Kidney capillary endothelial cell (primary cell): ENCODE results near the gene ALOX5.
"Not testable (repeated sequence)": the region's sequence is repeated elsewhere in the genome, so short reads cannot be mapped to it uniquely, and the experiment has no call there.

Experiments used
- DNase-seq: peaks from one replicate; pipeline ENCODE4 v3.0.0-alpha.2; 2018; ENCODE audit warnings: low spot score

Gene ALOX5

GRCh38 chr10:45404770-45405120 lies 30.7 kb downstream of the ALOX5 start:
- no peak for DNase-seq

DNA sequence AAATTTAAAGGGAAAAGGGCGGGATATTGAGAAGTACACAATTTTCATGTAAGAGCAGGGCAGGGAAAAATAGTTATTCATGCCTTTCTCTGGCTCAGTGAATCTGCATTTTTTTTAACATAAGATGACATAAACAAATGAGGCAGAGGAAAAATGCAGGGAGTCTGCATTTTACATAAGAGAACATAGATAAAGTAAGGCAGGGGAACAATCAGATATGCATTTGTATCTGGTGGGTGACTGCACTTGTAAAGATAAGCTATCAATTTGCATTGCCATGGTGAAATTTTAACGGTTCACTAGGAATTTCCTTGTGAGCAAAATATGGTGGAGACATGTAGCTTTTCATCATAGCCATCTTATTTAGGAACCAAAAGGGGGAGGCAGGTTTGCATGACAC lies 33.5 kb downstream of the ALOX5 start:
- DNase-seq, result no peak

- DNase-seq, result no peak
These were observed 34.7 kb downstream of the ALOX5 start for GRCh38 chr10:45408421-45409319.

- not testable (repeated sequence) for DNase-seq
These were observed 35.3 kb downstream of the ALOX5 start for GRCh38 chr10:45409347-45409746.

- DNase-seq, result no peak
These were observed 35.8 kb downstream of the ALOX5 start for GRCh38 chr10:45409782-45410181.

- no peak for DNase-seq
These were observed 36.4 kb downstream of the ALOX5 start for GRCh38 chr10:45410489-45410806.

GRCh38 chr10:45410807-45411606 lies 37.0 kb downstream of the ALOX5 start:
- DNase-seq, result no peak

DNA sequence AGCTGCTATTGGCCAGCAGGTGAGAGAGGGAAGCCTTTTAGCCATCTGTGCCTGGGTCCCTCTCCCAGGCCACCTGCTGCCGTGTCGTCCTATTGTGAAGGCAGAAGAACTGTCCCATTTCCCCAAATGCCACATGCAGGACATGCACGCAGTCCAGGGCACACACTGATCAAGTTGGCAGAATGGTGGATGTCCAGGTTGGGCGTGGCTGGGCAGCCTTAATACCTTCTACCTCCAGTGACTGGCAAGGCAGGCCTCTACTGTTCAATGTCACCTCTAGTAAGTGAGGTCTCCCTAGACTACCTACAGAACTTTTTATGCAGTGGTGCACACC lies 37.6 kb downstream of the ALOX5 start:
- no peak for DNase-seq

DNA sequence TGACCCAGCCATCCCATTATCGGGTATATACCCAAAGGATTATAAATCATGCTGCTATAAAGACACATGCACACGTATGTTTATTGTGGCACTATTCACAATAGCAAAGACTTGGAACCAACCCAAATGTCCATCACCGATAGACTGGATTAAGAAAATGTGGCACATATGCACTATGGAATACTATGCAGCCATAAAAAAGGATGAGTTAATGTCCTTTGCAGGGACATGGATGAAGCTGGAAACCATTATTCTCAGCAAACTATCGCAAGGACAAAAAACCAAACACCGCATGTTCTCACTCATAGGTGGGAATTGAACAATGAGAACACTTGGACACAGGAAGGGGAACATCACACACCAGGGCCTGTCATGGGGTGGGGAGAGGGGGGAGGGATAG lies 41.0 kb downstream of the ALOX5 start:
- not testable (repeated sequence) for DNase-seq

DNA sequence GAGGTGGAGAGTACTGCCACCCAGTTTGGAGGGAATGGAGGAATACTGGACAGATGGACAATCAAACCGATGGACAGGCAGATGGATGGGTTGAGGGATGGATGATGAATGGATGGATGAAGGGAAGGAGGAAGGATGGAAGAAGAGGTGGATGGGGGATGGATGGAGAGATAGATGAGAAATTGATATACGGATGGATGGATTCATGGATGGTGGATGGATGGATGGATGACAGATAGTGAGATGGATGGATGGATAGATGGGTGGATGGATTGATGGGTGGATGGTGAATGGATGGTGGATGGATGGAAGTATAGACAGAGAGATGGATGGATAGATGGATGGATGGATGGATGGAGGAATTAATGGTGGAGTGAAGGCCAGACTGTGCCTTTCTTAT lies 42.6 kb downstream of the ALOX5 start:
- no peak for DNase-seq

DNA sequence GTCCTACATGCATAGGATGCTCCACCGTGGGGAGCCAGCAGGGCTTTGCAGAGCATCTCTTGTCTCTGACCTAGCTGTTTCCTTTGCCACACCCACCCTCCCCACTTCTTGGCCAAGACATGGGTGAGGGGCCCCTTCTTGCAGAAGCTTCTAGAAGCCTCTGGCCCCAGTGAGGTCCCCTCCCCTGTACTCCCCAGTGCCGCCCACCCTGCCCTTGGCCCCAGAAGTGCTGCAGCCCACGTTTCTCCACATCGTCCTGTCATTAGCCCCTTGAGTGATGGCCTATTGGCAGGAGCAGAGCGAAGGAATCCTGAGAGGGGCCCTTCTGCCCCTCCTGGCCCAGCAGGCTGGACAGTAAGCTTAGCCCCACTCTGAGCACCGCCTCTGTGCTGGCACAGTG lies 43.7 kb downstream of the ALOX5 start:
- no peak for DNase-seq

- no peak for DNase-seq
These were observed 44.4 kb downstream of the ALOX5 start for GRCh38 chr10:45418417-45418848.

DNA sequence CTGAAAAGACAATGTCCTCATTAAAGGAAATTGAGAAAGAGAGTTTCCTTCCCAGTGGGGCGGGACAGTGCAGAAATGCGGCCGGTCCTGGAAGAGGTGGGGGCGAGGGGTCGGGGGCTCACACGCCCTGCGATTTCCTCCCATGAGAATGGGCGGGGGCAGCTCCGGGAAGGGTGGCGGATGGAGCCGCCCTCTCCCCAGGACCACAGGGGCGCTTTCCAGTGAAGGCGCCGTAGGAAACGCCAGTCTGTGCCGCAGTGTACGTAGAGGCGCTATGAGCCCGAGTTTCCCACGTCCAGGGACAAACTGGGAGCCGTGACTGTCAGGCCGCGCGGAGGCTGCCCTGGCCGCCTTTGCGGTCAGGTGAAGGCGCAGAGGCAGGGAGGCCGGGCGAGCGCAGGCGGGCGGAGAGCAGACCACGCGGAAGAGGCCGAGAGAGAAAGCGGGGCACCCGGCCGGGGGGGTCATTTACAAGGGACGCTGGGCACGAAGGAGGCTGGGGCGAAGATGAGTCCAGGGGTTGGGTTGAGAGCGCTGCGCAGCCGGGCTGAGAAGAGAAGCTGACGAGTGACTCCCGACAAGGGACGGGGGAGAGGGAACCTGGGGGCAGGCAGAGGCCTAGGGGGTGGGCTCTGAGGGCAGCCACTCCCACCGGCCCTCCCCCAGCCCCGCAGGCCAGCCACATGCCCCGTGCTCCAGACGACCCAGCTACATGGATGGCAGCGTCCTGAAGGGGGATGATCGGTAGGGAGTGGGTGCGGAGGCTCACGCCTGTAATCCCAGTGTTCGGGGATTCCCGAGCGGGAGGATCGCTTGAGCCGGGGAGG lies 45.0 kb downstream of the ALOX5 start:
- no peak for DNase-seq

DNA sequence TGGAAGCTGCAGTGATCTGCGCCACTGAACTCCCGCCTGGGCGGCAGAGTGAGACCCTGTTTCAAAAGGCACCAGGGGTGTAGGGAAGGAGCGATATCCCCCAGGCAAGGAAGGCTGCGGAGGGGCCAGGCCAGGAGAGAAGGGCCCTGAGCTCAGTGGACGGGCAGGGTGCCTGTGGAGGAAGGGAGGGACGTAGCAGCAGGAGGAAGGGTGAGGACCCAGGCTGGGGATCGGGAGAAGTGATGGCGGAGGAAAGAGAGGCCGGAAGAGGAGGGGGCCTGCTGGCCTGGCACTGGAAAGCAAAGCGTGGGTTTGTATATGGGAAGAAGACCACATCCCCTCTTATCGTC lies 45.6 kb downstream of the ALOX5 start:
- no peak for DNase-seq

GRCh38 chr10:45420453-45421192 lies 46.6 kb downstream of the ALOX5 start:
- DNase-seq, result peak; percentile 16

- no peak for DNase-seq
These were observed 47.4 kb downstream of the ALOX5 start for GRCh38 chr10:45421221-45422097.

GRCh38 chr10:45422207-45422865 lies 48.3 kb downstream of the ALOX5 start:
- DNase-seq, result no peak

DNA sequence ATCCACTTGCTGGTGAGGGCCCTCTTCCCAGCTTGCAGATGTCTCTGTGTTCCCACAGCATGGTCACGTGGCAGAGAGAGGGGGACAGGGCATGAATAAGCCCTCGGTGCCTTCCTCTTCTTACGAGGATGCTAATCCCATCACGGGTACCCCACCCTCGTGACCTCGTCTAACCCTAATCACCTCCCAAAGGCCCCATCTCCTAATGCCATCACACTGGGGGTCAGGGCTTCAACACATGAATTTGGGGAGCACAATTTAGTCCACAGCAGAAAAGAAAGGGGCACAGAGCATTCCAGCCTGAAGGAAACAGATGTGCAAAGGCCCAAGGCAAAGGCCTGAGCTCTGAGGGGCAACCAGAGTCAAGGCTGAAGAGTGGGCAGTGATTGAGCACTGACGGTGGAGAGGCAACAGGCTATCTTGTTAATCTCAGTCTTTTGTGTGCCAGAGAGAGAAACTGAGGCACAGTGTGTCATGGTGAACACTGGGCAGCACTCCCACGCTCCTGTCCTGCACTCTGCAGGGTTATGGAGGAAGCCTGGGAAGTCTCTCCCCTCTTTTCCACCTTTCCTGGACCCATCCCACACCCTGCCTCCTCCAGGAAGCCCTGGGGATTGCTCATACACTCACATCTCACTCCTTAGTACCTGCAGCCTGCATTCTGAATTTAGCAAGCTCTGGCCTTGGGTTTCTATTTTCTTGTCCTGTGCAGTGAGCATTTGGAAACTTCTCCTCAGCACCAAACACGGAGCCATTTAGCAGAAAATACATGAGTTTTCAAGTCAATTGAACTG lies 49.0 kb downstream of the ALOX5 start:
- no peak for DNase-seq

DNA sequence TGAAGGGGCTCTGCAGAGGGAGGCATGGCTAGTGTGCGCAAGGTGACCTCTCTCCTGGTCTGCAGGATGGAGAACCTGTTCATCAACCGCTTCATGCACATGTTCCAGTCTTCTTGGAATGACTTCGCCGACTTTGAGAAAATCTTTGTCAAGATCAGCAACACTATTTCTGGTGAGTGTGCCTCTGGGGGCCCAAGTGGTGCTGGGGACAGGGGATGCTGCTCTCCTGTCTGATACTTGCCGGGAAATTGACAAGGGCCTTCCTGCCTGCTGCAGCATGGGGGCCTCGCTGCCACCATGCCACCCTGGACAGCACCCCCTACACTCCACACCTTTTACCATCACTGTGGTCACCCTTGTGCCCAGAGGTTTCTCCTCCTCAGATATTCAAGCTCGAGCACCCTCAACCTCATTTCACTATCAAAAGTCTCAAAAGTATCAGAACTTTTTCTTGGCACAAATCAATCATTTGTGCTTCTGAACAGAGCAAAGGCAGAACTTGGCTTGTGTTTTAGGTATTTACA lies 50.0 kb downstream of the ALOX5 start:
- no peak for DNase-seq
